H9 (cell line): ENCODE results near the gene CD93. TPM values are rescaled to one million over a fixed set of nuclear protein-coding genes. Genes with fewer than 3 reads are reported as not detected.

ENCODE experiments used
- DNase-seq: peaks from one replicate; pipeline ENCODE4 v3.0.0-alpha.2; 2017
- H2AFZ ChIP-seq: one replicate; pipeline ENCODE4 v1.6.1; 2013; ENCODE audit warnings: mild to moderate bottlenecking, low read length, control low read depth, moderate library complexity
- H2AK5ac ChIP-seq: 2 replicates; pipeline ENCODE4 v1.6.1; 2013; ENCODE audit warnings: low read length, control low read depth, mixed read lengths; ENCODE audit not compliant: insufficient read length
- H2BK120ac ChIP-seq: one replicate; pipeline ENCODE4 v1.6.1; 2013; ENCODE audit warnings: low read depth, mild to moderate bottlenecking, low read length, control low read depth, inconsistent platforms; ENCODE audit not compliant: poor library complexity, severe bottlenecking
- H2BK12ac ChIP-seq: 2 replicates; pipeline ENCODE4 v1.6.1; 2013; ENCODE audit warnings: low read length, control low read depth, mixed read lengths, low read depth; ENCODE audit not compliant: insufficient read length
- H2BK15ac ChIP-seq: 2 replicates; pipeline ENCODE4 v1.6.1; 2013; ENCODE audit warnings: low read depth, low read length, control low read depth
- H2BK20ac ChIP-seq: one replicate; pipeline ENCODE4 v1.6.1; 2013; ENCODE audit warnings: low read depth, mild to moderate bottlenecking, low read length, control low read depth, inconsistent platforms; ENCODE audit not compliant: poor library complexity, severe bottlenecking
- H2BK5ac ChIP-seq: 2 replicates; pipeline ENCODE4 v1.6.1; 2013; ENCODE audit warnings: low read length, control low read depth, mixed read lengths; ENCODE audit not compliant: insufficient read length
- H3K14ac ChIP-seq: 2 replicates; pipeline ENCODE4 v1.6.1; 2013; ENCODE audit warnings: low read length, control low read depth; ENCODE audit not compliant: insufficient read depth
- H3K18ac ChIP-seq: 2 replicates; pipeline ENCODE4 v1.6.1; 2013; ENCODE audit warnings: low read depth, mild to moderate bottlenecking, mixed read lengths, low read length, control low read depth; ENCODE audit not compliant: insufficient read length
- H3K23ac ChIP-seq: 2 replicates; pipeline ENCODE4 v1.6.1; 2013; ENCODE audit warnings: low read length, control low read depth, mixed read lengths, low read depth; ENCODE audit not compliant: insufficient read length
- H3K23me2 ChIP-seq: 2 replicates; pipeline ENCODE4 v1.6.1; 2013; ENCODE audit warnings: low read depth, mild to moderate bottlenecking, mixed read lengths, low read length, control low read depth; ENCODE audit not compliant: insufficient read length, poor library complexity, severe bottlenecking
- H3K27ac ChIP-seq: 2 replicates; pipeline ENCODE4 v1.5.1; 2013; ENCODE audit warnings: low read length, control low read depth, mixed read lengths, low read depth; ENCODE audit not compliant: insufficient read length
- H3K27me3 ChIP-seq: 2 replicates; pipeline ENCODE4 v1.6.1; 2013; ENCODE audit warnings: low read length, control low read depth, inconsistent platforms; ENCODE audit not compliant: insufficient read depth
- H3K4ac ChIP-seq: 2 replicates; pipeline ENCODE4 v1.6.1; 2013; ENCODE audit warnings: low read depth, mild to moderate bottlenecking, control low read depth, inconsistent platforms, low read length, moderate library complexity
- H3K4me1 ChIP-seq: 2 replicates; pipeline ENCODE4 v1.6.1; 2013; ENCODE audit warnings: low read length, control low read depth, inconsistent platforms; ENCODE audit not compliant: insufficient read depth
- H3K4me2 ChIP-seq: 2 replicates; pipeline ENCODE4 v1.6.1; 2013; ENCODE audit warnings: low read length, control low read depth, mixed read lengths; ENCODE audit not compliant: insufficient read length, insufficient read depth
- H3K56ac ChIP-seq: 2 replicates; pipeline ENCODE4 v1.6.1; 2013; ENCODE audit warnings: low read depth, mild to moderate bottlenecking, mixed read lengths, low read length, control low read depth; ENCODE audit not compliant: insufficient read length
- H3K79me1 ChIP-seq: 2 replicates; pipeline ENCODE4 v1.6.1; 2013; ENCODE audit warnings: low read depth, mild to moderate bottlenecking, moderate library complexity, low read length, control low read depth, inconsistent platforms; ENCODE audit not compliant: insufficient read depth, poor library complexity, severe bottlenecking
- H3K79me2 ChIP-seq: 2 replicates; pipeline ENCODE4 v1.6.1; 2013; ENCODE audit warnings: low read length, control low read depth, inconsistent platforms; ENCODE audit not compliant: insufficient read depth
- H3K9ac ChIP-seq: 2 replicates; pipeline ENCODE4 v1.6.1; 2013; ENCODE audit warnings: low read length, control low read depth, mixed read lengths; ENCODE audit not compliant: insufficient read length; ENCODE audit errors: extremely low read depth
- H3K9me3 ChIP-seq: one replicate; pipeline ENCODE4 v1.6.1; 2013; ENCODE audit warnings: low read depth, low read length, inconsistent platforms; ENCODE audit not compliant: control insufficient read depth
- H3T11ph ChIP-seq: one replicate; pipeline ENCODE4 v1.6.1; 2013; ENCODE audit warnings: mild to moderate bottlenecking, low read length, control low read depth, inconsistent platforms
- H4K20me1 ChIP-seq: one replicate; pipeline ENCODE4 v1.6.1; 2013; ENCODE audit not compliant: control insufficient read depth, insufficient read length, insufficient read depth
- H4K5ac ChIP-seq: 2 replicates; pipeline ENCODE4 v1.6.1; 2013; ENCODE audit warnings: low read depth, mild to moderate bottlenecking, mixed read lengths, low read length, control low read depth; ENCODE audit not compliant: insufficient read length
- H4K8ac ChIP-seq: replicated peaks from 2 replicates; pipeline ENCODE4 v1.6.1; 2013; ENCODE audit warnings: low read length, control low read depth, mixed read lengths, low read depth; ENCODE audit not compliant: insufficient read length
- H4K91ac ChIP-seq: 2 replicates; pipeline ENCODE4 v1.6.1; 2013; ENCODE audit warnings: low read depth, mild to moderate bottlenecking, moderate library complexity, mixed read lengths, low read length, control low read depth; ENCODE audit not compliant: insufficient read length
- H3K27ac Mint-ChIP-seq, 3 experiments: 2 replicates in 2 of 3; 3 replicates in 1 of 3; pipeline ENCODE4 v1.8.0; 2020 to 2021; ENCODE audit warnings: mixed read lengths in 3 of 3, mild to moderate bottlenecking in 1 of 3, moderate library complexity in 1 of 3
- H3K27me3 Mint-ChIP-seq: 2 replicates; pipeline ENCODE4 v1.8.0; 2021; ENCODE audit warnings: low read depth, mild to moderate bottlenecking, moderate library complexity, mixed read lengths
- H3K36me3 Mint-ChIP-seq, 3 experiments: 2 replicates in 2 of 3; 3 replicates in 1 of 3; pipeline ENCODE4 v1.8.0; 2020 to 2021; ENCODE audit warnings: low read depth in 3 of 3, mixed read lengths in 3 of 3; ENCODE audit not compliant: insufficient read depth in 1 of 3
- H3K4me1 Mint-ChIP-seq, 2 experiments: 2 replicates each; pipeline ENCODE4 v1.8.0; 2020; ENCODE audit warnings: mixed read lengths in 2 of 2
- H3K4me3 Mint-ChIP-seq, 2 experiments: 2 replicates in 1 of 2; 3 replicates in 1 of 2; pipeline ENCODE4 v1.8.0; 2020 to 2021; ENCODE audit warnings: mild to moderate bottlenecking in 2 of 2, mixed read lengths in 2 of 2, moderate library complexity in 1 of 2
- H3K9me3 Mint-ChIP-seq, 2 experiments: 2 replicates in 1 of 2; 3 replicates in 1 of 2; pipeline ENCODE4 v1.8.0; 2020; ENCODE audit warnings: mild to moderate bottlenecking in 2 of 2, mixed read lengths in 2 of 2, moderate library complexity in 1 of 2
- CTCF ChIP-seq: fragments of 200-600 bp; sonication (generic); conservative IDR thresholded peaks from 3 replicates; pipeline ENCODE4 v1.8.0; 2021; ENCODE audit warnings: antibody characterized with exemption, mild to moderate bottlenecking
- WGBS: extraction: QIAGEN DNeasy Blood & Tissue Kit; methylation state at CpG from one replicate; pipeline ENCODE4 v1.1.7; 2013; ENCODE audit warnings: missing lambda C conversion rate, low lambda C conversion rate, mixed read lengths; ENCODE audit not compliant: insufficient read length; ENCODE audit errors: extremely low coverage; 5-methylcytosine and 5-hydroxymethylcytosine counted together
- total RNA-seq: library from RNA; stranded (reverse); gene quantifications from 2 replicates; pipeline ENCODE4 v1.2.1, GENCODE V29; 2021

CD93 gene
- total RNA-seq, 1 experiment from 2014 or later, result not detected

GRCh38 chr20:23099791-23100719, 13.9 kb upstream of the CD93 start:
- Histone ChIP-seq H2BK12ac (no peak overlapping the region), H3K4me2 (no peak overlapping the region), H2BK120ac (no peak overlapping the region), H3K9ac (no peak overlapping the region), H4K20me1 (no peaks in the 10 kb centered on the region), H2BK5ac (no peak overlapping the region), H4K91ac (no peak overlapping the region), H3K23ac (no peak overlapping the region), H3K27me3 (no peaks in the 10 kb centered on the region), H2AFZ (no peak overlapping the region), H2BK15ac (no peak overlapping the region), H3K4me1 (no peaks in the 10 kb centered on the region), H4K8ac (no peak overlapping the region), H3K56ac (no peak overlapping the region), H2BK20ac (no peak overlapping the region), H3K9me3 (no peaks in the 10 kb centered on the region), H3K79me1 (no peaks in the 10 kb centered on the region), H3T11ph (no peak overlapping the region), H3K4ac (no peak overlapping the region), H3K18ac (no peak overlapping the region), H2AK5ac (no peak overlapping the region), H3K14ac (no peak overlapping the region), H3K79me2 (no peaks in the 10 kb centered on the region), H4K5ac (no peak overlapping the region), H3K27ac (no peak overlapping the region), H3K23me2 (no peaks in the 10 kb centered on the region)
- H3K27ac Mint-ChIP-seq, result peak overlapping the region in 1 of 3 experiments; percentile 71; a peak in 1 of 7 replicates
- no CpG with 5 or more reads among the region's 13 CpGs for WGBS
- no peaks in the 10 kb centered on the region for H3K9me3 Mint-ChIP-seq
- H3K4me3 Mint-ChIP-seq, result no peak overlapping the region
- H3K36me3 Mint-ChIP-seq, result no peaks in the 10 kb centered on the region
- peaks cover 4% of the 10 kb centered on the region; the same call in 1 of the 2 replicates for H3K27me3 Mint-ChIP-seq
- peaks cover 8 to 9% of the 10 kb centered on the region in 2 experiments; a peak in 3 of 4 replicates for H3K4me1 Mint-ChIP-seq
- no peak for DNase-seq
- no peak for TF ChIP-seq CTCF
